GM12874 (cell line): ENCODE data around the gene HIVEP2.

ENCODE experiments used
- TF ChIP-seq, protein P1 (sequence below): IDR thresholded peaks from 2 replicates; pipeline ENCODE4 v1.5.1; 2011; ENCODE audit warnings: low read depth, mild to moderate bottlenecking, control low read depth, low read length, moderate library complexity; ENCODE audit not compliant: insufficient read depth

The HIVEP2 gene

GRCh38 chr6:142965164-142965563 is 20.2 kb upstream of the HIVEP2 start:
- TF ChIP-seq, protein P1, sequence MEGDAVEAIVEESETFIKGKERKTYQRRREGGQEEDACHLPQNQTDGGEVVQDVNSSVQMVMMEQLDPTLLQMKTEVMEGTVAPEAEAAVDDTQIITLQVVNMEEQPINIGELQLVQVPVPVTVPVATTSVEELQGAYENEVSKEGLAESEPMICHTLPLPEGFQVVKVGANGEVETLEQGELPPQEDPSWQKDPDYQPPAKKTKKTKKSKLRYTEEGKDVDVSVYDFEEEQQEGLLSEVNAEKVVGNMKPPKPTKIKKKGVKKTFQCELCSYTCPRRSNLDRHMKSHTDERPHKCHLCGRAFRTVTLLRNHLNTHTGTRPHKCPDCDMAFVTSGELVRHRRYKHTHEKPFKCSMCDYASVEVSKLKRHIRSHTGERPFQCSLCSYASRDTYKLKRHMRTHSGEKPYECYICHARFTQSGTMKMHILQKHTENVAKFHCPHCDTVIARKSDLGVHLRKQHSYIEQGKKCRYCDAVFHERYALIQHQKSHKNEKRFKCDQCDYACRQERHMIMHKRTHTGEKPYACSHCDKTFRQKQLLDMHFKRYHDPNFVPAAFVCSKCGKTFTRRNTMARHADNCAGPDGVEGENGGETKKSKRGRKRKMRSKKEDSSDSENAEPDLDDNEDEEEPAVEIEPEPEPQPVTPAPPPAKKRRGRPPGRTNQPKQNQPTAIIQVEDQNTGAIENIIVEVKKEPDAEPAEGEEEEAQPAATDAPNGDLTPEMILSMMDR: no peak

DNA sequence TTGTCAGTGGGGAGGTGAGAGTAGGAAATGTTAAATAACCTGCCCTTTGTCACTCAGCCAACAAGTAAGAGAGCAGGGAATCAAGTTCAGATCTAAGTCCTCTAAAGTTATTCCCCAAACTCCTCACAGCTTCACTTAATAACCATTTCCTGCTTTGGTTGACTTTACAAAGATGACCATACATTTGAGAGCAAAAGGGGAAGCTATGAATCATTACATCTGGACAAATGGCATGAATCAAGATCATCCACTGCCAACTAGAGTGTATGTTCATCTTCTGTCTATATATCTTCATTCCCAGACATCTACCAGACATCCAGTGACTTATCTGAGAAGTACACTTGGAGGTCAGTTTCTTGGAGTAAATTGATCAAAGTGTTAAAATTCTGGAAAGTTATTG is 15.1 kb upstream of the HIVEP2 start:
- TF ChIP-seq, protein P1: no peak

DNA sequence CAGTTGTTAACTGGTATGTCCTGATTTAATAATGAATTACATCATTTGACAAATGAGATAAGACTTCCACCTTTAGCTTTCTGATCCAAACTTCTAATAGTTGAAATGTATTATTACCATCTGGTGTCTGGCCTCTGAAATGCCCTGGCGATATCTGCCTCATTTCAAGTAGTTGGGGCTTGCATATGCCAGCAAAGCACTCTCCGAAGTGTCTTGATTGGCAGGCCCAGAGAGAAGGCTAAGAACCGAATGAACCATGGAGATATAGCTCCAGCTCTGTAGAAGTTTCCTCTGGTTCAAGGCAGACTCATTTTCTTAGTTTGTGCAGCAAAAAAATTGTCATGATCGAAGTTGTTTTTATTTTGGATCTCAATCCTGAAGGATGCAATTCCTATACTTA is 13.4 kb upstream of the HIVEP2 start:
- TF ChIP-seq, protein P1: no peak

- TF ChIP-seq, protein P1: no peak
Observed at GRCh38 chr6:142956726-142957125, 11.8 kb upstream of the HIVEP2 start.

DNA sequence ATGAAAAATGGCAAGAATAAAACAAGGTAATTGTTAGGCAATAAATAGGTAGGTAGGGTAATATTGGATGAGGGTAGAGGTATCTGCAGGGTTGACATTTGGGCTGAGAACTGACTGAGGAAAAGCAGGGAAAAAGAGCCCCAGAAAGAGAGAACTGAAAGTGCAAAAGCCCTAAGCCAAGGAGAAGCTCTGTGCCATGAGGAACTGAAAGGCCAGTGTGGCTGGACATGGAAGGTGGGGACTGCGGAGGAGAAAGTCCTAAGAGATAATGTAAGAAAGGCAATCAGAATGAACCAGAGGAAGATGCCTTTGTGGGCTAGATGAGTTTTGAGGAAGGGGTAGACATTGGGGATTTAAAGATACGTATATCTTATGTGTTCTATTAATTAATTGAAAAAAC is 9.9 kb upstream of the HIVEP2 start:
- TF ChIP-seq, protein P1: no peak

DNA sequence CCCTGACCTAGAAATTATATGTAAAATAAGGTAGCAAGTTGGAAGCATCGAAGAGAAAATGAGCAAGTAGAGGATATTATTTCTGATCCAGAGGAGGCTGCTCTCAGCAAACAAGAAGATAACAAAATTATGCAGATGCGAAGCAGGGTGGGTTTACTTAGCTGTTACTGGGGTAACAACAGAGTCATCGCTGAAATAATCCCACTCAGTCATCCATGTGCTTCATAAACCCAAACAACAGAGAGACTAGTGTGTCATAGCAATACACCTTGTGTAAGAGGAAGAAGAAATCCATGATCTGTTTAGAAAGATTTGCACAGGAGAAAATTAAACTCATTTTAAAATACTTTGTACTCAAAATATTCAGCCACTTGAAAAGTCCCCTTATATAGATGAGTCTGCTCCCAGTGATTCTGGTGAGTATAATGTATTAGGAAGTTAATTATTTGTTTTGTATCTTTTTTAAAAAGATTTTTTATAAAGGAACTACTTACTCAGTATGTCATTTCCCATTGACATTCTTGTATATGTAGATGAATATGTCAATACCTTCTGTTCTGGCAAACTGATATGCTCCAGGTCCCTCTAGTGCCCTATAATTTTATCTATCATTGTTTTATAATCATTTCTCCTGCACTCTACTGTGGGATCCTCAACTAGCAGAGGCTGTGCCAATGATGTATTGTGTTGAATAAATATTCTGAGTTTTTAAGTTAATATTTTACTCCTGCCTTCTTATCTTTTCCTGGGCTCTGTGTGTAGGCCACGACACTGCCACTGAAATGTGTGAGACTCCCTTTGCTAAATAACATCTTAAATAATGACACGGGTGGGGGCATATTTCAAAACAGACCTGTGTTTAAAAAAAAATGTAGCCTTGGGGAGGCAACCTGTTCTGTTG is 8.6 kb upstream of the HIVEP2 start:
- TF ChIP-seq, protein P1: no peak

GRCh38 chr6:142952614-142953013 is 7.6 kb upstream of the HIVEP2 start:
- TF ChIP-seq, protein P1: no peak
